Measurements from ENCODE around the gene ZPR1. TPM values are rescaled to one million over a fixed set of nuclear protein-coding genes. Genes with fewer than 3 reads are reported as not detected.
"Not testable (repeated sequence)": the region's sequence is repeated elsewhere in the genome, so short reads cannot be mapped to it uniquely, and the experiment has no call there.

Gene ZPR1
- total RNA-seq, 4 donors from 2014 or later, result 22.1 to 31.0 (median 26.2) TPM

DNA sequence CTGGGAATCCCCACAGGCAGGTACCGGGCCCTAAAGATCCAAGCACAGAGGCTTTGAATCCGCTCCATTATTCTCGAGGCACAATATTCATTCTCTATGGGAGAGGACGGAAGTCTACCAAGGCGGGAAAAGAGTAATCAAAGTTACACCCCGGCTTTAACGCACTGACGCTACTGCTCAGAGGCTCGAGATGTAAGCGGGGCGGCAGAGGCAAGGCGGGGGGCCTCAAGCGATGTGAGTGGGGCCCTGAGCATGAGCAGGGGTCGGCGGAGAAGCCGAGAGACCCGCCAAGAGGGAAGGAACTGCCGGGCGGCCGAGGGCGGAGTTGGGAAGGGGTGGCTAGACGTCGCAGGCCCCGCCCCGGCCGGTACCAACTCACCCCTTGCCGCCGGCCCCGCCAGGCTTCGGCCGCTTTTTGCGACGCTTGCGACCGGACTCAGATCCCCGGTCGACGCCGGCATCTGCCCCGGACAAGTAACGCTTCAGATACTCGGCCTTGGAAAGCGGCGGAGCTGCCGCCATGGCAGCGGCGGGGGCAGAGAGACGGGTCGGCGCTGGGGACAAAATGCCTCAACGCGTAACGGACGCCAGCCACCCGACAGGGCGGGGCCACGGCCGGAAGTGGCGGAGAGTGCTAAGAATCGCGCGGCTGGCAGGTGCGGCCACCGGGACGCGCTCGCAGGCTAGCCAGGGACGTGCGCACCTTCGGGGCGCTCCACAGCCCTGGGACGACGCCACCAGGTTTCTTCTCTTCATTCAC is 15.2 kb downstream of the ZPR1 start, which contains the start of gene BUD13:
BUD13 (minus strand) TSS at position 545 of the 760 bp plus-strand sequence; CDS start at position 522, 23 bp downstream.
- Histone ChIP-seq H3K27me3 (no peaks in the 10 kb centered on the region), H3K27ac (peak within 1 kb of the TSS; percentile 90 to 96 (median 92)), H3K9me3 (no peaks in the 10 kb centered on the region), H3K4me3 (peak within 1 kb of the TSS; percentile 59 to 81 (median 76)), H3K4me1 (peaks cover 17 to 39% (median 21%) of the 10 kb centered on the region in 3 donors), H3K36me3 (peaks cover under 1 to 43% (median 1%) of the 10 kb centered on the region in 3 donors)
- peak; percentile 56 for DNase-seq
- intact Hi-C loops (cut with DNase I), result no loop called here
- WGBS, 2 donors, result 0 to 1% methylated on average over 12 to 21 of the region's 73 CpGs
- peak in 2 of 4 donors; percentile 31 to 66 for TF ChIP-seq POLR2A (IDR thresholded peaks at IDR 0.05)
- TF ChIP-seq, protein P1, sequence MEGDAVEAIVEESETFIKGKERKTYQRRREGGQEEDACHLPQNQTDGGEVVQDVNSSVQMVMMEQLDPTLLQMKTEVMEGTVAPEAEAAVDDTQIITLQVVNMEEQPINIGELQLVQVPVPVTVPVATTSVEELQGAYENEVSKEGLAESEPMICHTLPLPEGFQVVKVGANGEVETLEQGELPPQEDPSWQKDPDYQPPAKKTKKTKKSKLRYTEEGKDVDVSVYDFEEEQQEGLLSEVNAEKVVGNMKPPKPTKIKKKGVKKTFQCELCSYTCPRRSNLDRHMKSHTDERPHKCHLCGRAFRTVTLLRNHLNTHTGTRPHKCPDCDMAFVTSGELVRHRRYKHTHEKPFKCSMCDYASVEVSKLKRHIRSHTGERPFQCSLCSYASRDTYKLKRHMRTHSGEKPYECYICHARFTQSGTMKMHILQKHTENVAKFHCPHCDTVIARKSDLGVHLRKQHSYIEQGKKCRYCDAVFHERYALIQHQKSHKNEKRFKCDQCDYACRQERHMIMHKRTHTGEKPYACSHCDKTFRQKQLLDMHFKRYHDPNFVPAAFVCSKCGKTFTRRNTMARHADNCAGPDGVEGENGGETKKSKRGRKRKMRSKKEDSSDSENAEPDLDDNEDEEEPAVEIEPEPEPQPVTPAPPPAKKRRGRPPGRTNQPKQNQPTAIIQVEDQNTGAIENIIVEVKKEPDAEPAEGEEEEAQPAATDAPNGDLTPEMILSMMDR (IDR thresholded peaks at IDR 0.05), result peak in 2 of 6 experiments; percentile 21 to 31

DNA sequence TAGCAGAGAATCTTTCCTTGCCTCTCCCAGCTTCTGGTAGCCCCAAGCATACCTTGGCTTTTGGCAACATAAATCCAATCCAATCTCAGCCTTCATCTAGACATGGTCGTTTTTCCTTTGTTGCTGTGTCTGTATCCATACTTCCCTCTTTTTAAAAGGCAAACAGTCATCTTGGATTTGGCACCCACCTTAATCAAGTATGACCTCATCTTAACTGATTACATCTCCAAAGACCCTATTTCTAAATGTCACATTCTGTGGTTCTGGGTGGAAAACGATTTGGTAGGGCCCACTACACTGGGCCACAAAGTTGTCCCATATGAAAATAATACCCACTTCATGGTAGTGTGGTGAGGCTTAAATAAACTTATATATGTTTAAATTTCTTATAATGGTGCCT is 15.9 kb downstream of the ZPR1 start:
- WGBS, 2 donors, result 2 to 6% methylated on average over 2 of the region's 2 CpGs
- Histone ChIP-seq H3K27ac (peak overlapping the region; percentile 90 to 96 (median 92)), H3K4me3 (peak overlapping the region; percentile 59 to 81 (median 76)), H3K9me3 (no peaks in the 10 kb centered on the region), H3K27me3 (no peaks in the 10 kb centered on the region), H3K36me3 (peaks cover 0 to 43% (median 0%) of the 10 kb centered on the region in 3 donors), H3K4me1 (peaks cover 17 to 39% (median 21%) of the 10 kb centered on the region in 3 donors)
- TF ChIP-seq, protein P1 (IDR thresholded peaks at IDR 0.05), result no peak
- no peak for TF ChIP-seq POLR2A (IDR thresholded peaks at IDR 0.05)
- DNase-seq, result no peak
- intact Hi-C loops (cut with DNase I), result no loop called here

DNA sequence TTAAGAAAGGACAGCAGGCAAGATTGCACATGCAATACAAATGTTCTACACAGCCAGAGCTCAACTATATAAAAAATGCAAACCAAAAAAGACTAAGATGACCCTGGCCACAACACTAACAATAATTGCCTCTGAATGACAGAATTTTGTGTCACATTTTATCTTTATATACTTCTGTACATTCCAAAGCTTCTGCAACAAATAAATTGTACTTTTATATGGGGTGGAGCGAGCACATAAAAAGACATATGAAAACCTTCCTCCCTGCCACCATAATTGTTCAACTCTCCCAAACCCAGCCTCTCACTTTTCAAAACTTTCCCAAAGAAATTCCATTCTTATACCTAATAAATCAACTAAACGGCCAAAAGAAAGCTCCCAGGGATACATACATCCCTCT is 25.7 kb downstream of the ZPR1 start:
- TF ChIP-seq POLR2A (IDR thresholded peaks at IDR 0.05), result no peak
- TF ChIP-seq, protein P1 (IDR thresholded peaks at IDR 0.05), result no peak
- no peaks in the 10 kb centered on the region for H3K4me1 ChIP-seq
- H3K9me3 ChIP-seq, result no peaks in the 10 kb centered on the region
- no peaks in the 10 kb centered on the region for H3K27me3 ChIP-seq
- no peak overlapping the region for H3K4me3 ChIP-seq
- H3K27ac ChIP-seq, result no peak overlapping the region
- peaks cover 21 to 89% (median 32%) of the 10 kb centered on the region in 3 donors for H3K36me3 ChIP-seq
- DNase-seq, result no peak
- intact Hi-C loops (cut with DNase I), result no loop called here
- WGBS, 2 donors, result 82 to 87% methylated on average over 2 of the region's 2 CpGs

DNA sequence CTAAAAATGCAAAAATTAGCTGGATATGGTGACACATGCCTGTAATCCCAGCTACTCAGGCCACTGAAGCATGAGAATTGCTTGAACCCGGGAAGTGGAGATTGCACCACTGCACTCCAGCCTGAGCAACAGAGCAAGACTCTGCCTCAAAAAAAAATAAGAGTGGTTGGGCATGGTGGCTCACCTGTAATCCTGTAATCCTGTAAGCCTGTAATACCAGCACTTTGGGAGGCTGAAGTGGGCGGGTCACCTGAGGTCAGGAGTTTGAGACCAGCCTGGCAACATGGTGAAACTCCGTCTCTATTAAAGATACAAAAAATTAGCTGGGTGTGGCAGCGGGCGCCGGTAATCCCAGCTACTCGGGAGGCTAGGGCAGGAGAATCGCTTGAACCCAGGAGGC is 31.8 kb downstream of the ZPR1 start:
- H3K4me3 ChIP-seq; intact Hi-C loops (cut with DNase I); H3K27me3 ChIP-seq; H3K4me1 ChIP-seq; DNase-seq; H3K9me3 ChIP-seq; H3K27ac ChIP-seq: not testable (repeated sequence)
- WGBS, 2 donors, result 79 to 89% methylated on average over 6 to 8 of the region's 8 CpGs
- H3K36me3 ChIP-seq, result peaks cover 9 to 100% (median 34%) of the 10 kb centered on the region in 3 donors

DNA sequence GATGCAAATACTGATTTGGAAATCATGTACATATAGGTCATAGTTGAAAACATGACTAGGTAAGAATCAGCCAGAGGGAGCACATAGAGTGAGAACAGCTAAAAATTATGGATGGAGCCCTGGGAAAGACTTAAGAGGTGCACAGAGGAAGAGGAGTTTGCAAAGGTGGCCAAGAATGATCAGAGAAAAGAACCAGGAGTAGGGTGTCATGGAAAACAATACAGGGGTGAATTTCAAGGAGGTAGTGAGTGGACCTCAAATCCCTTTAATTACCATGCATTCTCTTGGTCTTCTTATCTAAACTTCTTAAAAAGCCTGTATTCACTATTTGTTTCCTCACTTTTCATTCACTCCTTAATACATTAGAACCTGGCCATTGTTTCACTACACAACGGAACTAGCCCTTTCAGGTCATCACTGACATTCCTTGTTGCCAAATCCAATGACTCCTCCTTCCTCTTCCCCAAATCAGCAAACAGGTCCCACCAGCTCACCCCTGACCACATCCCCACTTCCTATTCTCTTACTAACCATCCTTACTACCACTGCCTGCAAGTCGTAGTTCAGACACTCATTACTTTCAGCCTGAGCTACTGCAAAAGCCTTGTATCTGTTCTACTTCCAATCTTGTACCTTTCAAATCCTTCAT is 37.6 kb downstream of the ZPR1 start:
- no peak for DNase-seq
- no peaks in the 10 kb centered on the region for H3K4me1 ChIP-seq
- no peak overlapping the region for H3K27ac ChIP-seq
- intact Hi-C loops (cut with DNase I), result no loop called here
- 72 to 88% methylated on average over 2 of the region's 2 CpGs for WGBS, 2 donors
- no peak overlapping the region for H3K4me3 ChIP-seq
- TF ChIP-seq, protein P1 (IDR thresholded peaks at IDR 0.05), result no peak
- no peak for TF ChIP-seq POLR2A (IDR thresholded peaks at IDR 0.05)
- no peaks in the 10 kb centered on the region for H3K9me3 ChIP-seq
- no peaks in the 10 kb centered on the region for H3K27me3 ChIP-seq
- H3K36me3 ChIP-seq, result peaks cover 4 to 100% (median 24%) of the 10 kb centered on the region in 3 donors

Data from esophagus squamous epithelium (tissue), 5 donors.